Transverse colon (tissue), 3 donors: ENCODE measurements around the gene SYNDIG1L.

Experiments used
- EP300 ChIP-seq: sonication (generic); formaldehyde crosslinking; IDR thresholded peaks from one replicate; pipeline ENCODE4 v1.6.1; 2017; ENCODE audit warnings: antibody characterized with exemption, low read depth
- POLR2A ChIP-seq: fragments of 450-650 bp; IDR thresholded peaks from one replicate; pipeline ENCODE4 v1.6.1; 2016; ENCODE audit warnings: antibody characterized with exemption, mild to moderate bottlenecking, moderate library complexity
- TF ChIP-seq, protein P1 (sequence below), 5 experiments: fragments of 200-600 bp in 3 of 5; fragments of 450-650 bp in 2 of 5; sonication (generic) in 3 of 5; IDR thresholded peaks; 1 replicate in 2 of 5; 2 replicates in 3 of 5; pipeline ENCODE4 v1.5.1; 2016 to 2017; ENCODE audit warnings: antibody characterized with exemption in 5 of 5, inconsistent platforms in 3 of 5, mild to moderate bottlenecking in 2 of 5, moderate library complexity in 1 of 5

DNA sequence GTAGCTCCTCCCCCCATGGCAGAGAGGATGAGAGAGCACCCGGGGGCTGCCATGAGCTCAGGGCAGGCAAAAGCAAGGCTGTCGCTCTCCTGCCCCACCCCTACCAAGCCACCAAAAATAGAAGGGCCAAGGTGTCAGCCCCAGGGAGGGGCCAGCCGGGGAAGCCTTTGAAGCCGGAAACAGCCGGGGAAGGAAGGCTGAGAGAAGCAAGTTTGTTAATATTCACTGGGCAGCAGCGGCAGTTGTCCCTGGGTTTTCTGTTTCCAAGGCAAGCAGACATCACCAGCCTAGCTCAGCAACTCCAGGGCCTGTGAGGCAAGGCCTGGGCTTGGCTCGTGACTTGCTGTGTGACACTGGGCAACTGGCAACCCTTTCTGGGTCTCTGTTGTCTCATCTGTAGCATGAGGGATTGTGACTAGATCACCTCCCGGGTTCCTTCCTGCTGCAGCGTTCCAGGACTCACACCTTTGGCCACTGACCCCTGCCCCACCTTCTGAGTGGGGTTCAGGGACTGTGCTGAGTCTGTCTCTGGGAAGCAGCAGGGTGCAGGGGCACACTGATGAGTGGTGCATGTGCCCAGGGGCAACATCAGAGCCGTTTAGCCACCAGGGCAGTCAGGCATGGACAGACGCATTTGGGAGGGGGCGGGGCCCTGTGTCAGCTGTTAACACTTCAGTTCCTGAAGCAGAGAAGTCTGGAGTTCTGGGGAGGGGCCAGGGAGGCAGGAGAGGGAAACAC is 24.3 kb downstream of the SYNDIG1L start:
- TF ChIP-seq, protein P1, sequence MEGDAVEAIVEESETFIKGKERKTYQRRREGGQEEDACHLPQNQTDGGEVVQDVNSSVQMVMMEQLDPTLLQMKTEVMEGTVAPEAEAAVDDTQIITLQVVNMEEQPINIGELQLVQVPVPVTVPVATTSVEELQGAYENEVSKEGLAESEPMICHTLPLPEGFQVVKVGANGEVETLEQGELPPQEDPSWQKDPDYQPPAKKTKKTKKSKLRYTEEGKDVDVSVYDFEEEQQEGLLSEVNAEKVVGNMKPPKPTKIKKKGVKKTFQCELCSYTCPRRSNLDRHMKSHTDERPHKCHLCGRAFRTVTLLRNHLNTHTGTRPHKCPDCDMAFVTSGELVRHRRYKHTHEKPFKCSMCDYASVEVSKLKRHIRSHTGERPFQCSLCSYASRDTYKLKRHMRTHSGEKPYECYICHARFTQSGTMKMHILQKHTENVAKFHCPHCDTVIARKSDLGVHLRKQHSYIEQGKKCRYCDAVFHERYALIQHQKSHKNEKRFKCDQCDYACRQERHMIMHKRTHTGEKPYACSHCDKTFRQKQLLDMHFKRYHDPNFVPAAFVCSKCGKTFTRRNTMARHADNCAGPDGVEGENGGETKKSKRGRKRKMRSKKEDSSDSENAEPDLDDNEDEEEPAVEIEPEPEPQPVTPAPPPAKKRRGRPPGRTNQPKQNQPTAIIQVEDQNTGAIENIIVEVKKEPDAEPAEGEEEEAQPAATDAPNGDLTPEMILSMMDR (IDR thresholded peaks at IDR 0.05) = no peak
- TF ChIP-seq POLR2A (no peak), EP300 (no peak)
